SK-N-SH treated with all-trans-retinoic acid at 6 μM for 48 hours (cell line): ENCODE data around the gene PITPNC1.

Source experiments
- ATAC-seq: fragments of 200-7000 bp; cut with Tn5 transposase; 3 replicates; pipeline ENCODE4 v1.9.1; 2020; ENCODE audit warnings: mild to moderate bottlenecking, moderate library complexity
- ARNTL ChIP-seq: fragments of 450-650 bp; formaldehyde crosslinking; IDR thresholded peaks from 2 replicates; pipeline ENCODE4 v1.5.0; 2020; ENCODE audit warnings: low read depth, mild to moderate bottlenecking, moderate library complexity, borderline replicate concordance
- BACH2 ChIP-seq: fragments of 250-450 bp; sonication (Bioruptor Pico); IDR thresholded peaks from 2 replicates; pipeline ENCODE4 v1.9.0; 2021; ENCODE audit warnings: mild to moderate bottlenecking, borderline replicate concordance
- CREB5 ChIP-seq: fragments of 250-450 bp; sonication (Bioruptor Pico); IDR thresholded peaks from 2 replicates; pipeline ENCODE4 v1.5.1; 2020; ENCODE audit warnings: low read depth, mild to moderate bottlenecking, moderate library complexity
- CSDC2 ChIP-seq: fragments of 250-450 bp; sonication (Bioruptor Pico); IDR thresholded peaks from 2 replicates; pipeline ENCODE4 v1.5.0; 2020; ENCODE audit warnings: mild to moderate bottlenecking, moderate library complexity
- ESRRG ChIP-seq: fragments of 250-450 bp; sonication (Bioruptor Pico); IDR thresholded peaks from 2 replicates; pipeline ENCODE4 v1.6.1; 2021; ENCODE audit warnings: mild to moderate bottlenecking
- GLIS3 ChIP-seq: fragments of 250-450 bp; sonication (Bioruptor Pico); IDR thresholded peaks from 2 replicates; pipeline ENCODE4 v1.5.0; 2020; ENCODE audit warnings: mild to moderate bottlenecking, moderate library complexity
- ISL1 ChIP-seq: fragments of 250-450 bp; sonication (Bioruptor Pico); IDR thresholded peaks from 2 replicates; pipeline ENCODE4 v2.1.2; 2022; ENCODE audit warnings: mild to moderate bottlenecking, moderate library complexity
- OSR1 ChIP-seq: fragments of 250-450 bp; sonication (Bioruptor Pico); IDR thresholded peaks from 2 replicates; pipeline ENCODE4 v1.8.0; 2022; ENCODE audit warnings: moderate library complexity, mild to moderate bottlenecking, inconsistent platforms
- PATZ1 ChIP-seq: fragments of 250-450 bp; sonication (Bioruptor Pico); IDR thresholded peaks from 2 replicates; pipeline ENCODE4 v1.8.0; 2020; ENCODE audit warnings: mild to moderate bottlenecking, moderate library complexity, borderline replicate concordance
- POU6F1 ChIP-seq: fragments of 250-450 bp; sonication (Bioruptor Pico); IDR thresholded peaks from 2 replicates; pipeline ENCODE4 v1.8.0; 2021; ENCODE audit warnings: low read depth, mild to moderate bottlenecking, moderate library complexity, borderline replicate concordance
- PPARA ChIP-seq: fragments of 250-450 bp; sonication (Bioruptor Pico); IDR thresholded peaks from 2 replicates; pipeline ENCODE4 v1.5.0; 2020; ENCODE audit warnings: mild to moderate bottlenecking, borderline replicate concordance
- RARB ChIP-seq: fragments of 250-450 bp; sonication (Bioruptor Pico); IDR thresholded peaks from 2 replicates; pipeline ENCODE4 v1.8.0; 2021; ENCODE audit warnings: mild to moderate bottlenecking, moderate library complexity
- SNAI2 ChIP-seq: fragments of 250-450 bp; sonication (Bioruptor Pico); IDR thresholded peaks from 2 replicates; pipeline ENCODE4 v1.5.0; 2020; ENCODE audit warnings: mild to moderate bottlenecking, moderate library complexity
- TCF4 ChIP-seq: fragments of 250-450 bp; sonication (Bioruptor Pico); IDR thresholded peaks from 2 replicates; pipeline ENCODE4 v1.8.0; 2021; ENCODE audit warnings: mild to moderate bottlenecking, moderate library complexity, borderline replicate concordance
- TOX ChIP-seq: fragments of 250-450 bp; sonication (Bioruptor Pico); IDR thresholded peaks from 2 replicates; pipeline ENCODE4 v1.8.0; 2021; ENCODE audit warnings: mild to moderate bottlenecking, moderate library complexity, borderline replicate concordance
- ZC3H10 ChIP-seq: fragments of 250-450 bp; sonication (Bioruptor Pico); IDR thresholded peaks from 2 replicates; pipeline ENCODE4 v1.5.1; 2021; ENCODE audit warnings: mild to moderate bottlenecking, moderate library complexity
- ZFP3 ChIP-seq: fragments of 250-450 bp; sonication (Bioruptor Pico); IDR thresholded peaks from 2 replicates; pipeline ENCODE4 v1.5.0; 2020; ENCODE audit warnings: mild to moderate bottlenecking, moderate library complexity
- ZFP30 ChIP-seq: fragments of 450-650 bp; formaldehyde crosslinking; IDR thresholded peaks from 2 replicates; pipeline ENCODE4 v1.5.0; 2022; ENCODE audit warnings: mild to moderate bottlenecking, moderate library complexity
- ZNF565 ChIP-seq: fragments of 450-650 bp; formaldehyde crosslinking; conservative IDR thresholded peaks from 2 replicates; pipeline ENCODE4 v1.5.0; 2020; ENCODE audit warnings: low read depth, mild to moderate bottlenecking, moderate library complexity
- ZNF70 ChIP-seq: fragments of 450-650 bp; formaldehyde crosslinking; IDR thresholded peaks from 2 replicates; pipeline ENCODE4 v1.5.0; 2020; ENCODE audit warnings: mild to moderate bottlenecking, moderate library complexity
- ZNF8 ChIP-seq: fragments of 450-650 bp; formaldehyde crosslinking; IDR thresholded peaks from 2 replicates; pipeline ENCODE4 v1.5.0; 2020; ENCODE audit warnings: mild to moderate bottlenecking, moderate library complexity
- TF ChIP-seq, protein P1 (sequence below): fragments of 250-450 bp; sonication (Bioruptor Pico); IDR thresholded peaks from 2 replicates; pipeline ENCODE4 v1.5.1; 2021; ENCODE audit warnings: mild to moderate bottlenecking, moderate library complexity
- TF ChIP-seq, protein P2 (sequence below): fragments of 250-450 bp; sonication (Bioruptor Pico); IDR thresholded peaks from 2 replicates; pipeline ENCODE4 v1.5.0; 2020; ENCODE audit warnings: mild to moderate bottlenecking, moderate library complexity

The PITPNC1 gene

DNA sequence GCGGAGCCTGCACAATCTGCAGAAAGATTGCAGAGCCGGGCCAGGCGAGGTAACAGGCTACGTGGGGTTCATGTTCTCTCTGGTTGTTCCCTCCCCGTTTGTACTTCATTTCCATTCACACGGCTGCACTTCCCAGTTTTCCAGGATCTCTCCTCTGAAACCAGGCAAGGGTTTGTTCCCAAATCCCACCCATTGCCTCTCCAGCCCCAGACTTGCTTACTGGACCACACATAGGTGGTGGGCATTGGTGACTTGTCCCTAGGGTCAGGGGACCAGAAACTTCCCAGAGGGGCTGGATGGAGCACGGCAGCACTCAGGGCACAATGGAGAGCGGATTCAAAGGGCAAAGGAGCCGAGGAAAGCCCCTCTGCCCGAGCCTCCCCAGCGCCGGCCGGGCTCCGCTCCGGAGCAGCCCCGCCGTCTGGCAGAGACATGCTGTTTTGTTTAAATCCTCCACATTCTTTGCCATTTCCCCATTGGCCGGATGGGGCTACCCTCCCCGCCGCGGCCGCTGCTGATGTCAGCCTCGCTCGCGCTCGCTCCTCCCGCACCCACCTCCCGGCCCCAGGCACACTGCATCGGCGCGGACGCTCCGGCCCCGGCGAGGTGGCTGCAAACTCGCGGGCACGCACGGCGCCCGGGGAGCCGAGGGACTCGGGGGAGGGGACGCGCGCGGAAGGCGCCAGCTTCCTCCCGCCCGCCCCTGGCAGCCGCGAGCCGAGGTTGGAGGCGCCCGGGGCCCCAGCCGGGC, at the start of gene PITPNC1:
TSS of gene PITPNC1 (plus strand) at position 545 of the 751 bp plus-strand sequence.
- TF ChIP-seq ISL1 (no peak), BACH2 (no peak), CSDC2 (CRISPR knock-in tag) (no peak), PPARA (CRISPR knock-in tag) (no peak), PATZ1 (CRISPR knock-in tag) (no peak; the same call in 1 of the 2 replicates), ZNF8 (no peak), ZFP3 (CRISPR knock-in tag) (0 out of 2 replicates have a peak, but pooled peaks have one; percentile 26), OSR1 (CRISPR knock-in tag) (no peak), CREB5 (0 out of 2 replicates have a peak, but pooled peaks have one; percentile 48), ZNF70 (0 out of 2 replicates have a peak, but pooled peaks have one; percentile 11), GLIS3 (CRISPR knock-in tag) (no peak), RARB (CRISPR knock-in tag) (no peak), ARNTL (CRISPR knock-in tag) (no peak), SNAI2 (CRISPR knock-in tag) (no peak; the same call in 1 of the 2 replicates), POU6F1 (CRISPR knock-in tag) (no peak), ZC3H10 (CRISPR knock-in tag) (no peak), TOX (no peak), ZNF565 (CRISPR knock-in tag) (no peak), ESRRG (CRISPR knock-in tag) (no peak), ZFP30 (CRISPR knock-in tag) (no peak), TCF4 (CRISPR knock-in tag) (no peak)
- TF ChIP-seq, protein P1, sequence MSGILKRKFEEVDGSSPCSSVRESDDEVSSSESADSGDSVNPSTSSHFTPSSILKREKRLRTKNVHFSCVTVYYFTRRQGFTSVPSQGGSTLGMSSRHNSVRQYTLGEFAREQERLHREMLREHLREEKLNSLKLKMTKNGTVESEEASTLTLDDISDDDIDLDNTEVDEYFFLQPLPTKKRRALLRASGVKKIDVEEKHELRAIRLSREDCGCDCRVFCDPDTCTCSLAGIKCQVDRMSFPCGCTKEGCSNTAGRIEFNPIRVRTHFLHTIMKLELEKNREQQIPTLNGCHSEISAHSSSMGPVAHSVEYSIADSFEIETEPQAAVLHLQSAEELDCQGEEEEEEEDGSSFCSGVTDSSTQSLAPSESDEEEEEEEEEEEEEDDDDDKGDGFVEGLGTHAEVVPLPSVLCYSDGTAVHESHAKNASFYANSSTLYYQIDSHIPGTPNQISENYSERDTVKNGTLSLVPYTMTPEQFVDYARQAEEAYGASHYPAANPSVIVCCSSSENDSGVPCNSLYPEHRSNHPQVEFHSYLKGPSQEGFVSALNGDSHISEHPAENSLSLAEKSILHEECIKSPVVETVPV, result no peak
- TF ChIP-seq, protein P2, sequence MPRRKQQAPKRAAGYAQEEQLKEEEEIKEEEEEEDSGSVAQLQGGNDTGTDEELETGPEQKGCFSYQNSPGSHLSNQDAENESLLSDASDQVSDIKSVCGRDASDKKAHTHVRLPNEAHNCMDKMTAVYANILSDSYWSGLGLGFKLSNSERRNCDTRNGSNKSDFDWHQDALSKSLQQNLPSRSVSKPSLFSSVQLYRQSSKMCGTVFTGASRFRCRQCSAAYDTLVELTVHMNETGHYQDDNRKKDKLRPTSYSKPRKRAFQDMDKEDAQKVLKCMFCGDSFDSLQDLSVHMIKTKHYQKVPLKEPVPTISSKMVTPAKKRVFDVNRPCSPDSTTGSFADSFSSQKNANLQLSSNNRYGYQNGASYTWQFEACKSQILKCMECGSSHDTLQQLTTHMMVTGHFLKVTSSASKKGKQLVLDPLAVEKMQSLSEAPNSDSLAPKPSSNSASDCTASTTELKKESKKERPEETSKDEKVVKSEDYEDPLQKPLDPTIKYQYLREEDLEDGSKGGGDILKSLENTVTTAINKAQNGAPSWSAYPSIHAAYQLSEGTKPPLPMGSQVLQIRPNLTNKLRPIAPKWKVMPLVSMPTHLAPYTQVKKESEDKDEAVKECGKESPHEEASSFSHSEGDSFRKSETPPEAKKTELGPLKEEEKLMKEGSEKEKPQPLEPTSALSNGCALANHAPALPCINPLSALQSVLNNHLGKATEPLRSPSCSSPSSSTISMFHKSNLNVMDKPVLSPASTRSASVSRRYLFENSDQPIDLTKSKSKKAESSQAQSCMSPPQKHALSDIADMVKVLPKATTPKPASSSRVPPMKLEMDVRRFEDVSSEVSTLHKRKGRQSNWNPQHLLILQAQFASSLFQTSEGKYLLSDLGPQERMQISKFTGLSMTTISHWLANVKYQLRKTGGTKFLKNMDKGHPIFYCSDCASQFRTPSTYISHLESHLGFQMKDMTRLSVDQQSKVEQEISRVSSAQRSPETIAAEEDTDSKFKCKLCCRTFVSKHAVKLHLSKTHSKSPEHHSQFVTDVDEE, result 0 out of 2 replicates have a peak, but pooled peaks have one; percentile 72
- ATAC-seq, result peak; percentile 81

GRCh38 chr17:67328026-67328425, 49.1 kb upstream of the PITPNC1 start:
- ATAC-seq, result no peak
- no peak for TF ChIP-seq CREB5
- TF ChIP-seq ISL1, result no peak
- no peak for TF ChIP-seq PATZ1 (CRISPR knock-in tag)
- no peak for TF ChIP-seq ZC3H10 (CRISPR knock-in tag)
- TF ChIP-seq ZFP30 (CRISPR knock-in tag), result no peak
- no peak for TF ChIP-seq ZFP3 (CRISPR knock-in tag)
- TF ChIP-seq ZNF70, result no peak
- TF ChIP-seq POU6F1 (CRISPR knock-in tag), result no peak
- no peak for TF ChIP-seq BACH2
- no peak for TF ChIP-seq TCF4 (CRISPR knock-in tag)
- TF ChIP-seq PPARA (CRISPR knock-in tag), result no peak
- no peak for TF ChIP-seq ESRRG (CRISPR knock-in tag)
- TF ChIP-seq CSDC2 (CRISPR knock-in tag), result no peak
